ENCODE measurements around the gene GPC4.

DNA sequence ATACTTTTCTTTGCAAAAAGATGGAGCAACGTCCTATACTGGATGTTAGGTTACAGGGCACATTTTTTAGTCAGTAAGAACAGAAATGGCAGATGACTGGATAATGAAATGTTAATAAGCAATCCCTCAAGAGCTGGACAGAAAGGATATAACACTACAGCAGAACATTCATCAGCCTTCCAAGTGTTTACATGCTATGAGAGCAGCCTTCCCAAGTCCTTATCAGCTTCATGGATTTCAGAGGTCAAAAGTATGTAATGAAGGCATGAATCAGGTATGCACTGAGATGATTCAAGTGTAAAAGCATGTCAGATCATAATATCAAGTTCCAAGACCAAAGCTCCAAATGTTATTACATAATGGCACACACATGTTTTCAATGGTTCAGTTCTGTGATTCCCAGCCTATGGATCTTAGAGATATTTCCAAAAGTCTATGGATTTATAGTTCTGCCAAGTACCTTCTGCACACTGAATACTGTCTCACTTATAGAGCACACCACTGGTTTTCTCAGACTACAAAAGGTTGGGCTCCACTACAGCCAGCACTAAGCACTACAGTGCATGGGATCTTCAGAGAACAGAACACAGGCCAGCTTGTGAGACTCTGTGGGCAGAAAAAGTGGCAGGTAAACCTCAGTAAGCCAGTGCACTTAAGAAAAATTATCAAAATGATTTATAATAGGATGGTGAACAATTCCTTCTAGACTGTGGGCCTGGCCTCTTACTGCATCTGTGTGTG is 49.2 kb downstream of the GPC4 start:
- TF ChIP-seq, protein P1, sequence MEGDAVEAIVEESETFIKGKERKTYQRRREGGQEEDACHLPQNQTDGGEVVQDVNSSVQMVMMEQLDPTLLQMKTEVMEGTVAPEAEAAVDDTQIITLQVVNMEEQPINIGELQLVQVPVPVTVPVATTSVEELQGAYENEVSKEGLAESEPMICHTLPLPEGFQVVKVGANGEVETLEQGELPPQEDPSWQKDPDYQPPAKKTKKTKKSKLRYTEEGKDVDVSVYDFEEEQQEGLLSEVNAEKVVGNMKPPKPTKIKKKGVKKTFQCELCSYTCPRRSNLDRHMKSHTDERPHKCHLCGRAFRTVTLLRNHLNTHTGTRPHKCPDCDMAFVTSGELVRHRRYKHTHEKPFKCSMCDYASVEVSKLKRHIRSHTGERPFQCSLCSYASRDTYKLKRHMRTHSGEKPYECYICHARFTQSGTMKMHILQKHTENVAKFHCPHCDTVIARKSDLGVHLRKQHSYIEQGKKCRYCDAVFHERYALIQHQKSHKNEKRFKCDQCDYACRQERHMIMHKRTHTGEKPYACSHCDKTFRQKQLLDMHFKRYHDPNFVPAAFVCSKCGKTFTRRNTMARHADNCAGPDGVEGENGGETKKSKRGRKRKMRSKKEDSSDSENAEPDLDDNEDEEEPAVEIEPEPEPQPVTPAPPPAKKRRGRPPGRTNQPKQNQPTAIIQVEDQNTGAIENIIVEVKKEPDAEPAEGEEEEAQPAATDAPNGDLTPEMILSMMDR (conservative IDR thresholded peaks at IDR 0.05 in 1 of 2, IDR thresholded peaks at IDR 0.05 in 1 of 2; ENCODE audit: extremely low read depth in 1 of 2, insufficient read depth in 1 of 2, low read depth in 1 of 2, low read length in 2 of 2), result no peak
- TF ChIP-seq EZH2 (IDR thresholded peaks at IDR 0.05; ENCODE audit: borderline replicate concordance, low read length), result no peak
